H7 (cell line): ENCODE data around the gene RPS6KA2. TPM values are rescaled to one million over a fixed set of nuclear protein-coding genes. Genes with fewer than 3 reads are reported as not detected.
A peak's percentile ranks its signal among the peaks of the same experiment; 100 is the strongest.
"Not testable (repeated sequence)": the region's sequence is repeated elsewhere in the genome, so short reads cannot be mapped to it uniquely, and the experiment has no call there.

ENCODE experiments used
- DNase-seq: peaks from one replicate; pipeline ENCODE4 v3.0.0; 2012
- H3K27me3 ChIP-seq: 2 replicates; pipeline ENCODE4 v1.6.0; 2011; ENCODE audit warnings: mild to moderate bottlenecking, low read length; ENCODE audit not compliant: control insufficient read depth, insufficient read depth
- H3K36me3 ChIP-seq: replicated peaks from 2 replicates; pipeline ENCODE4 v1.5.1; 2011; ENCODE audit warnings: low read length; ENCODE audit not compliant: control insufficient read depth, insufficient read depth
- H3K4me3 ChIP-seq: 2 replicates; pipeline ENCODE4 v1.5.1; 2011; ENCODE audit warnings: low read depth, mild to moderate bottlenecking, control low read depth, low read length, moderate library complexity; ENCODE audit not compliant: insufficient read depth
- total RNA-seq: library from RNA; depleted of rRNA; stranded (reverse); fragments of >200 nt; shearing (Covaris generic); gene quantifications from 2 replicates; pipeline ENCODE4 v1.2.3, GENCODE V29; 2014

The RPS6KA2 gene
- total RNA-seq, 1 experiment from 2014 or later = 12.7 TPM

DNA sequence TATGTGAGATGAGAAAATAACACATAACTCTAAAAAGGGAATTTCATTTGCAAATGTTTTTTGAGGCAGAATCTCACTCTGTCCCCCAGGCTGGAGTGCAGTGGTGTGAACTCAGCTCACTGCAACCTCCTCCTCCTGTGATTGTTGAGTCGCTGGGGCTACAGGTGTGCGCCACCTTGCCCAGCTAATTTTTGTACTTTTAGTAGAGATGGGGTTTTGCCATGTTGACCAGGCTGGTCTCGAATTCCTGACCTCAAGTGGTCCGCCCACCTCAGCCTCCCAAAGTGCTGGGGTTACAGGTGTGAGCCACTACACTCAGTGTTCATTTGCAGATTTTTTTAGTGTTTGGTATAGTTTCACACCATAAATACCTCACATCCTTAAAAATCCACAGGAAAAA, 7.5 kb upstream of the RPS6KA2 start:
- not testable (repeated sequence) for H3K27me3 ChIP-seq, H3K36me3 ChIP-seq, H3K4me3 ChIP-seq, DNase-seq

DNA sequence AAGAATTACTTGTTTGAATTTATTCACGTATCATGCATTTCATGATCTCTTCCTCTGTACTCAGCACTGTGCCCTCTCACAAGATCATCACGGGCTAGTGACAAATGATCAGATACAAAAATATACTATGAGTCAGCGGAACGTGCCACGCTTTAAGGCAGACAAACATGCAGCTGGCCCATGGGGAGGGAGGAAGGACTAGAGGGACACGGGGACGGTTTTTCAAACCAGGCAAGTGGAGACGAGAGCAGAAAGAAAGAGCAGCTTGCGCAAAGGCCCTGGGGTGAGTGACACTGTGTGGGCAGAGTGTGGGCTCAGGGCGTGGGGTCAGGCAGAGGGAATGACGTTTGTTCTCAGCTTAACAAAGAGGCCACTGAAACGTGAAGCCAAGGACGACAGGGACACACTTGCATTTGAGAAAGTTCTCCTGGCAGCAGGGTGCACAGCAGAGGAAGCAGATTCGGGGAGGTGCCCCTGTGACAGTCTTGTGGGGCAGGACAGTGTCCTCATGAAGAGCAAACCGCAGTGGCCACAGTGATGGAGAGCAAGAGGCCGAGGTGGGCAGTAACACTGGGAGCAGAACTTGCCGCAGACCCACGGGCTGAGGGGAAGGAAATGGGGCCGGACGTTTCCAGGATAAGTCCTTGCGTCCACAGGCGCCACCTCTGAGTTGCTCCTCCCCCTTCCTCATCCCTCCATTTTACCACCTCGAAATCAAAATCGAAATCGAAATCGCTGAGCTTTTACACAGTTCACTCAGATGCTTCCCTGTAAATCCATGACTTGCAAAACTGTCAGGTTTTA, 6.9 kb upstream of the RPS6KA2 start:
- no peak for DNase-seq
- no peaks in the 10 kb centered on the region for H3K36me3 ChIP-seq
- no peak overlapping the region for H3K4me3 ChIP-seq
- peaks cover 5% of the 10 kb centered on the region for H3K27me3 ChIP-seq

DNA sequence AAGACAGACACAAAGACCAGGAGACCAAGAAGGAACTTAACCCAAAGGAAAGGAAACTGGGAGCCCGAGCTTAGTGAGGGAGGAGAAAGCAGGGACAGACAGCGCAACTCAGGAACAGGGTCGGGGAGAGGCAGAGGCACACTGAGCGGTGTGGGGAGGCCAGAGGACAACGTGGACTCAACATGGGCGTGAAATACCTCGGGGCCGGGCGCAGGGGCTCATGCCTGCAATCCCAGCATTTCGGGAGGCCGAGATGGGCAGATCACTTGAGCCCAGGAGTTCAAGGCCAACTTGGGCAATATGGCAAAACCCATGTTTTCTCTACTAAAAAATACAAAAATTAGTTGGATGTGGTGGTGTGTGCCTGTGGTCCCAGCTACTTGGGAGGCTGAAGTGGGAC, 5.7 kb upstream of the RPS6KA2 start:
- H3K36me3 ChIP-seq = no peaks in the 10 kb centered on the region
- peaks cover 10% of the 10 kb centered on the region for H3K27me3 ChIP-seq
- DNase-seq = no peak

DNA sequence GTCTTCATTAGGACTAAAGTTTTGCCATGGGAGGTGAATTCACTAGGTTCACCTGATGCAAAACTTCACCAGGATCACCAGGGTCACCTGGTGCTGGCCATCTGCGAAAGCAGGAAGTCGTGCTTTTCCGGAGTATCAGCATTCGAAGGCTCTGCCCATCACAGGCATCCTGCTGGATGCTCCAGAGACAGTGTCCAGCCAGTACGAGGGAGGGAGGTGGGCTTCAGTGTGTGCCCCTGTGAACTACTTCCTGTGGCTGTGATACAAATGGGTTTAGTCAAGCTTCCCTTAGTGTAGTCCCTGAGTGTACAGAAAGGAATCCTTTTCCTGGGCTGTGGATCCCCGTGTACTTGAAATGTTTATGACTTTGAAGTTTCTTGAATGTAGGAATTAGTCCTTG, 3.4 kb upstream of the RPS6KA2 start:
- H3K27me3 ChIP-seq = peaks cover 19% of the 10 kb centered on the region
- no peaks in the 10 kb centered on the region for H3K36me3 ChIP-seq
- no peak for DNase-seq
- no peak overlapping the region for H3K4me3 ChIP-seq

More for the DNA sequence above, 5.7 kb upstream of the RPS6KA2 start:
- H3K4me3 ChIP-seq = no peak overlapping the region

DNA sequence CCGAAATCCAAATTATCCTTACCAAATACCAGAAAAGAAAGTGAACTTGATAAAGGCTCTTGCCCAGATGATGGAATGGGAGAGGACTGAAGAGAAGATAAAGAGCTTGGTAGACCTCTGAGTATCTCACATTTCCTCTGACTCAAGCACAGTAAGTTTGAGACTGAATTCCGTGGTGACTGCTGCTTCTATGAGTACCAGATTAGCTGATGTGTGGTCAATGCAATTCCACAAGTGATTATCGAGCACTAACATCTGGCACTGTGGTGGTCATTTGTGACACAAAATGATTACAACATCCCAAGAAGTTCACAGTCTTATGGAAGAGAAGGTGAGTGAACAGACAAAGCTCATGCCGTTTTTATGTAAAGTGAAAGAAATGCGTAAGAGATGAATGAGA, 2.6 kb upstream of the RPS6KA2 start:
- no peak for DNase-seq
- H3K36me3 ChIP-seq = no peaks in the 10 kb centered on the region
- H3K27me3 ChIP-seq = peaks cover 19% of the 10 kb centered on the region
- no peak overlapping the region for H3K4me3 ChIP-seq

DNA sequence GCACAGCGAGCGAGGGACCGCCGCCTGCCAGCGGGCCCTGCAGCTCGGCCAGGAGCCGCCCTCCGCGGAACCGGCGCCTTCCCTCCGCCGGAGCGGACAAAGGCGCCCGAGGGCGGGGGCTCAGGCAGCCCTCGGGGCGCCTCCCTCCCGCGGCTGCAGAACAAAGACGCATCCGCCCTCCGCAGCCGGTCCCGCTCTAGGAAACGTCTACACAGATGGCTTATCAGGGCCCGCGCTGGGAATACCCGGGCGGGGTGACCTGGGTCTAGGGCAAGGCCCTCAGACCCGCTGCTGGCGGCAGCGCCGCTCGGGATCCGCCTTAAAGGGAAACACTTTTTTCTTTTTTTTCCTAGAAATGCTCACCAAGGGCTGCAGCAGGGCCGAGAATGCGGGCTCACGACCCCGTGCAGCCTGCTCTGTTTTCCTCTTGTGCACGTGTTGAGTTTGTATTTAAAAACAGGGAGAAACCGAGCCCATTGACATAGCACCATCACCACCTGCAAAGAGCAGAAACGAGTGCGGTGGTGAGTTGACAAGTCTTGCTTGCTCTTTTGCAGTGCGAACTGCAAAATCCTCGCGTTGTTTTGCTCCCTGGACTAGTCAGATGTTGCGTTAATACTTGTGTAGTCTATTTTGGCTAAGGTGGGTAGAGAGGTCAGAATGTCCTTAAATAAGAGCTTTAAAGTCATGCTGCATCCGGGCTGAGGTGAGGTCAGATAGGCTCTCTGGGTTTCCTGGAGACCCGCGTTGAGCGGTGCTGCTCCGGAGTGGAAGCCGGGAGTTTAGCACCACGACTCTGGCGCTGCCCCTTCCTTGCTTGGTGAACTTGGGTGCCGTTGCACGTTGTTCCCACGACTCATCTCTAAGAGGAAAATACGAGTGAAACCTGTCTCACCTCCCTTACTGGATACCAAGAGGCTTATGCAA, 1.1 kb upstream of the RPS6KA2 start:
- H3K27me3 ChIP-seq = peaks cover 19% of the 10 kb centered on the region
- H3K4me3 ChIP-seq = peak overlapping the region; percentile 54
- peak; percentile 89 for DNase-seq
- no peaks in the 10 kb centered on the region for H3K36me3 ChIP-seq

DNA sequence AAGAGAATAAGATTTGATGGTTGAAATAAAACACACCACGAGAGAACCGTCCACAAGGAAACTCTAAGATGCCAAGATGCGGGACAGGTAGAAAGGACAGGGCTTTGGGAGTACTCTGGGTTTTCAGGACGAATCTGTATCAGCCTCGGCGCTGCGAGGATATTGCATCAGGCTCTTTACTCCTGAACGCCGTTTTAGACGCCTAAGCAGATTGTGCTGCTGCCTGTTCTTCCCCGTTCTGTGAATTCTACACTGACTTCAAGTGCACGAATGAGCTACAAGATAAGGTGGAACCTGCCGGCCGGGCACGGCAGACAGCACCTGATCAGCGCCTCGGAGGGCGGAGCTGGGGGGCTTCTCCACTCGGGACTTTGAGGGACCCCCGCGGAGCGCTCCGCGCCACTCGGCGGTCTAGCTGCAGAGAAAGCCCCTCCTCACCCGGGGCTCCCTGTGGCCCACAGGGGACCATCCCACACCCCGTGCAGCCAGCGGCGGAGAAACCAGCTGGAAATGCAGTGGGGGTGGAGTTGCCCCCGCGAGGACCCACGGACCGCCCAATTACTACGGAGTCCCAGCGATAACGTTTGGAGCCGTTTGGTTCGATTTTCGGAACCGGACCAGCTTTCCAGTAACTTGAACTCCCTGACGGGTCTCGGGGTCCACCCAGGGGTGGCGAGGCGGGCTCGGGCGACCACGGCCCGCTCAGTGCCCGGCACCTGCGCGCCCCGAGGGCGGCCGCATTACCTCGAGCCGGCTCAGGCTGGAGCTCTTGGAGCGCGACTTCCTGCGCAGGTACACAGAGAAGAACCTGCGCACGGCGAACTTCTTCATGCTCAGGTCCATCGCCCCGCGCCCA, 646 bp downstream of the RPS6KA2 start:
- peaks cover 19% of the 10 kb centered on the region for H3K27me3 ChIP-seq
- DNase-seq = peak; percentile 66
- H3K36me3 ChIP-seq = no peaks in the 10 kb centered on the region
- peak overlapping the region; percentile 76 for H3K4me3 ChIP-seq

DNA sequence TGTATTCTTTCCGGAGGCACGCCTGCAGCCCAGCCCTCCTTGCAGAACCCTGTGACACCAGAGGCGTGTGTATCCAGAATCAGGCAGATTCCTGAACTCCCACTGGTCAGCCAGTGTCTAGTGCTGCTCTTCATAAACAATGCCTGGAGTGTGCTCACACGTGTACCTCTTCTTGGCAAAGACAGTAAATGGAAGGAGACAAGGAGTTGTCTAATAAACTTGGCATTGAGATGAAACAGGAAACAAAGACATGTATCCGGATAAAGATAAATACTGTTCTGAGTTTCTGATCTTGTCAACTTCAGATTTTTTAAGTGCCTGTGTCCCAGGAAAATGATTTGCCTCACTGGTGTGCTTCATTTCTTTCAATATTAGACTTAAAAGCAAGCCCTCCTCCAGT, 1.7 kb downstream of the RPS6KA2 start:
- Histone ChIP-seq H3K27me3 (peaks cover 19% of the 10 kb centered on the region), H3K36me3 (no peaks in the 10 kb centered on the region), H3K4me3 (no peak overlapping the region)
- no peak for DNase-seq

DNA sequence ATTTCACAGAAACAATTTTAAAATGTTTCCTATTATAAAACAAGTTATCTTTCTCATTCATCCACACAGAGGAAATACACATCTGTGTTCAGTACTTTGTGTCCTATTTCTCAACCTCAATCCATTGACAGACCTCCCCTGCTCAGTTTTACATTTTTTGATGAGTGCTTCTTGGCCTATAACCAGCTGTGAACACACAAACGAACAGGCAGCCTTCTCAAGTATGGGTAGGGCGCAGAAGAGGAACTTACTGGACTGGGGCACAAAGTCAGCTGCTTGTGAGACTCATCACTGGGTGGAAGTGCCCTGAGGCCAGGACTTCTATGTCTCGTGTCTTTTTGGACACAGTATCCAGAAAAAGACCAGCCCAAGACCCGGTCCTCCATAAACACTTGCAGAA, 2.8 kb downstream of the RPS6KA2 start:
- Histone ChIP-seq H3K4me3 (no peak overlapping the region), H3K36me3 (no peaks in the 10 kb centered on the region), H3K27me3 (peaks cover 16% of the 10 kb centered on the region)
- DNase-seq = no peak

DNA sequence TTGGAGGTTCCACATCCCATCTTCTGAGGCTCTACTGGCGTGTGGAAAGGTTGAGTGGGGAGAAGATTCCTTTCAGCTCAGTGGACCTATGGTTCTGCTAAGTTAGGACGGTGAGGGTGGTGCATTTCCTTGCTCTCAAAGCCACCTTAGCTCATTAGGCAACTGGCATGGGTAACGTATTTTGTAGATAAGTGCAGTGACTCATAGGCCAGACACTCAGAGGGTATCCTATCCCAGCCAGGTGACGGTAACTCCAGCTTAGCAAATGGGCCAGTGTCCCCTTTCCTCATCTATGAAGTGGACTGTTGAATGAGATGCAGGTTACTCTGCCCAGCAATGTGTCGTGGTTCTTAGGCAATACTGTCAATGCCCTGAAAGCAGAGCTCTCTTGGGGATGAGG, 3.7 kb downstream of the RPS6KA2 start:
- Histone ChIP-seq H3K36me3 (no peaks in the 10 kb centered on the region), H3K4me3 (no peak overlapping the region), H3K27me3 (peaks cover 9% of the 10 kb centered on the region)
- DNase-seq = no peak

DNA sequence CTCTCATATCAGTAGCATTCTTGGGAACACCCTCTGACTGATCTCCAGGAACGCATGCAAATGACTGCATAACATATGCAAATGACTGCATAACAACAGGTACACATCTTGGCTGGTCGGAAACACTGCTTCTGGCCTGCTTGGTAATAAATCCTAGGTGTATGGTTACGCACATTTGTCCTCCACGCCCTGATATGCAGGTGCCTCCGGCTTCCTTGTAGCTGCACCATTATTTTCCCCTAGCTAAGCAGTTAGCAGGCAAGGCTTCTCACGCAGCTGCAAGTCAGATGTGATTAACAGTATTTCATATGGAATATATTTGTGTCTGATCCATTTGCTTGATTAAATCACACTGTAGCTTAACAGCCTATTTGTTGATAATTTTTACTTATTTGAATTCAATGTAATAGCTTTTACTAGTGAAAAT, 5.9 kb downstream of the RPS6KA2 start:
- Histone ChIP-seq H3K4me3 (no peak overlapping the region), H3K27me3 (peaks cover 4% of the 10 kb centered on the region), H3K36me3 (no peaks in the 10 kb centered on the region)
- DNase-seq = peak; percentile 78

DNA sequence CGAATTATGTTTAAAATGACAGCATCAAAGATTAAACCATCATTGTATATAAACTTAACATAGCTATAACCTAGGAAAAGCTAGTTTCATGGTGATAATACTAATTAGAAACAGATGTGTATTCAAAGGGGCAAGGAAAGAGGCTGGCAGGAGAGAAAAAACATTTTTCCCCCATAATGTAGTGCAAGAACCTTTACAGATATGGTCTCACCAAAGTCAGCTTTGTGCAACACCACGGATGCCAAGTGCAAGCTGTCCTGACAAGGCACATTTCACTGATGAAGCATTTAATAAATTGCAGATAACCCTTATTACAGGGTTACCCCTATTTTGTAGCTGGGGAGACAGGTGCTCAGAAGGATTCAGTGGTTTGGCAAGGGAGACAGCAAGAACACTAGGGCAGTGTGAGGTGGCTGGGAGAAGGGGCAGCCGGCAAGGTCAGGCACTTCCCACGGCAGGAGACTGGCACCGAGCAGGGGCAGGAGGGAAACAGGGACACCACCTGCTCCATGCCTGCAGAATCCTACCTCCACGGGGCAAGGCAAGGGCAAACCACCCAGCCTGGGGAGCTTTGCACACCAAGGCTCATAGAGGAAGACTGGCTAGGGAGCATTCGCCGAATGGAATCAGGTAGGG, 6.5 kb downstream of the RPS6KA2 start:
- no peaks in the 10 kb centered on the region for H3K36me3 ChIP-seq
- no peak overlapping the region for H3K4me3 ChIP-seq
- no peak for DNase-seq
- no peaks in the 10 kb centered on the region; the same call in 1 of the 2 replicates for H3K27me3 ChIP-seq

DNA sequence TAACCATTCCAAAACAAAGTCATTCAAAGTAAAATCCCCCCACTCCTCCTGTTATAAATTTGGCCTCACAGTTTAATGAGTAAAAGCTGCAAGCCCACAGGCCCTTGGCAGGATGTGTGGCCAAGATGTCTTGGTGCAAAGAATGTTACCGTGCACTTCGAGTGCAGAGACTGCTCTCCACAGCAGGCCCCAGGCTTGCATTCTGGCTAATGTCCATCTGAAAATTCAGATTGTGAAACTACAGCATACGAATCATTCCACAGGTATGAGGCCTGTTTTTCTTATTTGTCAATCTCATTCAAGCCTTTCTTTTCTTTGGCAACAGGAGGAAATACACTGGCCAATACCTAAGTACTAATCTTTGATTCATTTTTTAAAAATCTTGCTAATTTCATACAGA, 7.1 kb downstream of the RPS6KA2 start:
- Histone ChIP-seq H3K27me3 (no peaks in the 10 kb centered on the region), H3K4me3 (no peak overlapping the region), H3K36me3 (no peaks in the 10 kb centered on the region)
- no peak for DNase-seq
